Testis (tissue), 3 donors: ENCODE measurements around the gene TEX26. TPM values are rescaled to one million over a fixed set of nuclear protein-coding genes. Genes with fewer than 3 reads are reported as not detected.

Source experiments
- DNase-seq: peaks from one replicate; pipeline ENCODE4 v3.0.0-alpha.2; 2019
- H3K27ac ChIP-seq, 2 donors: fragments of 200-600 bp; sonication (generic); one replicate each; pipeline ENCODE4 v1.5.1; 2019
- H3K27me3 ChIP-seq: fragments of 200-600 bp; sonication (generic); one replicate; pipeline ENCODE4 v1.5.1; 2019
- H3K36me3 ChIP-seq: fragments of 200-600 bp; sonication (generic); one replicate; pipeline ENCODE4 v1.5.1; 2017; ENCODE audit warnings: low read depth; ENCODE audit errors: missing control alignments
- H3K4me1 ChIP-seq: fragments of 200-600 bp; sonication (generic); one replicate; pipeline ENCODE4 v1.5.1; 2019
- H3K4me3 ChIP-seq, 2 donors: fragments of 200-600 bp; sonication (generic); one replicate each; pipeline ENCODE4 v1.5.1; 2017 to 2019
- H3K9me3 ChIP-seq: fragments of 200-600 bp; sonication (generic); one replicate; pipeline ENCODE4 v1.5.1; 2017
- POLR2A ChIP-seq: fragments of 450-650 bp; IDR thresholded peaks from one replicate; pipeline ENCODE4 v1.6.1; 2017; ENCODE audit warnings: antibody characterized with exemption, mild to moderate bottlenecking, moderate library complexity
- WGBS, 2 donors: methylation state at CpG; one replicate each; pipeline ENCODE4 v1.1.5; 2018; 5-methylcytosine and 5-hydroxymethylcytosine counted together
- intact Hi-C: fragments of 100-400 bp; cut with DNase I; formaldehyde crosslinking; loops from one replicate; pipeline ENCODE4 v1.15.1; 2023; ENCODE audit warnings: low total_unique reads
- polyA plus RNA-seq: library from polyadenylated mRNA; stranded (reverse); fragments of 350-450 nt; fragmentation: Illumina TruSeq; extraction: RNeasy Lipid Tissue Mini Kit (QIAGEN cat#74804); gene quantifications from one replicate; pipeline ENCODE4 v1.2.3, GENCODE V29; 2014; ENCODE audit warnings: low read depth, low replicate concordance; ENCODE audit not compliant: insufficient read depth
- total RNA-seq, 2 donors: library from RNA; depleted of rRNA; stranded (reverse); fragments of >200 nt; gene quantifications; one replicate each; pipeline ENCODE4 v1.2.3, GENCODE V29; 2016
- TF ChIP-seq, protein P1 (sequence below), 3 experiments: fragments of 450-650 bp in 2 of 3; fragments of 200-600 bp in 1 of 3; sonication (generic) in 1 of 3; IDR thresholded peaks; one replicate each; pipeline ENCODE4 v1.5.1; 2016 to 2019; ENCODE audit warnings: antibody characterized with exemption in 3 of 3, mild to moderate bottlenecking in 2 of 3, moderate library complexity in 1 of 3

The TEX26 gene
- total and polyA plus RNA-seq, 3 donors from 2014 or later, result 5.5 to 40.7 (median 21.4) TPM

DNA sequence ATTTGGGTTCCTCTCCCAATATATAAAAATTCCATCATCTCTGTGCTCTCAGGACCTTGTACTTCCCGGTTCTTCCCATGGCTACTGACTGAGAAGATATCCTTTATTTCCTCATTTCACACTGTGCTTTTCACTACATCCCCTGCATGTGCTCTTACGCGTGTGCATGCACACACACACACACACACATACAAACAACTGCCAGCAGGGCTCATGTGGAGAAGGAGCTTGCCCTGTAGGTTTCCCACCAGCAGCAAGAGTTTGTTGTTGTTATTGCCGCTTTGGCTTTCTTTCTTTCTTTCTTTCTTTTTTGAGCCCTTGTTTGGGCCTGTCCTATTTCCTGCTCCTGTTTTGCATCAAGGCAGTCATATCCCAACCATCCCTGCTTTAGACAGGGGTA lies 43.6 kb downstream of the TEX26 start:
- Histone ChIP-seq H3K9me3 (no peaks in the 10 kb centered on the region), H3K27me3 (no peaks in the 10 kb centered on the region), H3K4me1 (peaks cover 7% of the 10 kb centered on the region), H3K36me3 (no peaks in the 10 kb centered on the region), H3K27ac (no peak overlapping the region), H3K4me3 (no peak overlapping the region)
- WGBS, 2 donors, result 76% methylated on average over 4 of the region's 4 CpGs
- intact Hi-C loops, result no loop called here
- no peak for DNase-seq
- TF ChIP-seq, protein P1, sequence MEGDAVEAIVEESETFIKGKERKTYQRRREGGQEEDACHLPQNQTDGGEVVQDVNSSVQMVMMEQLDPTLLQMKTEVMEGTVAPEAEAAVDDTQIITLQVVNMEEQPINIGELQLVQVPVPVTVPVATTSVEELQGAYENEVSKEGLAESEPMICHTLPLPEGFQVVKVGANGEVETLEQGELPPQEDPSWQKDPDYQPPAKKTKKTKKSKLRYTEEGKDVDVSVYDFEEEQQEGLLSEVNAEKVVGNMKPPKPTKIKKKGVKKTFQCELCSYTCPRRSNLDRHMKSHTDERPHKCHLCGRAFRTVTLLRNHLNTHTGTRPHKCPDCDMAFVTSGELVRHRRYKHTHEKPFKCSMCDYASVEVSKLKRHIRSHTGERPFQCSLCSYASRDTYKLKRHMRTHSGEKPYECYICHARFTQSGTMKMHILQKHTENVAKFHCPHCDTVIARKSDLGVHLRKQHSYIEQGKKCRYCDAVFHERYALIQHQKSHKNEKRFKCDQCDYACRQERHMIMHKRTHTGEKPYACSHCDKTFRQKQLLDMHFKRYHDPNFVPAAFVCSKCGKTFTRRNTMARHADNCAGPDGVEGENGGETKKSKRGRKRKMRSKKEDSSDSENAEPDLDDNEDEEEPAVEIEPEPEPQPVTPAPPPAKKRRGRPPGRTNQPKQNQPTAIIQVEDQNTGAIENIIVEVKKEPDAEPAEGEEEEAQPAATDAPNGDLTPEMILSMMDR (IDR thresholded peaks at IDR 0.05), result no peak
- TF ChIP-seq POLR2A, result no peak

DNA sequence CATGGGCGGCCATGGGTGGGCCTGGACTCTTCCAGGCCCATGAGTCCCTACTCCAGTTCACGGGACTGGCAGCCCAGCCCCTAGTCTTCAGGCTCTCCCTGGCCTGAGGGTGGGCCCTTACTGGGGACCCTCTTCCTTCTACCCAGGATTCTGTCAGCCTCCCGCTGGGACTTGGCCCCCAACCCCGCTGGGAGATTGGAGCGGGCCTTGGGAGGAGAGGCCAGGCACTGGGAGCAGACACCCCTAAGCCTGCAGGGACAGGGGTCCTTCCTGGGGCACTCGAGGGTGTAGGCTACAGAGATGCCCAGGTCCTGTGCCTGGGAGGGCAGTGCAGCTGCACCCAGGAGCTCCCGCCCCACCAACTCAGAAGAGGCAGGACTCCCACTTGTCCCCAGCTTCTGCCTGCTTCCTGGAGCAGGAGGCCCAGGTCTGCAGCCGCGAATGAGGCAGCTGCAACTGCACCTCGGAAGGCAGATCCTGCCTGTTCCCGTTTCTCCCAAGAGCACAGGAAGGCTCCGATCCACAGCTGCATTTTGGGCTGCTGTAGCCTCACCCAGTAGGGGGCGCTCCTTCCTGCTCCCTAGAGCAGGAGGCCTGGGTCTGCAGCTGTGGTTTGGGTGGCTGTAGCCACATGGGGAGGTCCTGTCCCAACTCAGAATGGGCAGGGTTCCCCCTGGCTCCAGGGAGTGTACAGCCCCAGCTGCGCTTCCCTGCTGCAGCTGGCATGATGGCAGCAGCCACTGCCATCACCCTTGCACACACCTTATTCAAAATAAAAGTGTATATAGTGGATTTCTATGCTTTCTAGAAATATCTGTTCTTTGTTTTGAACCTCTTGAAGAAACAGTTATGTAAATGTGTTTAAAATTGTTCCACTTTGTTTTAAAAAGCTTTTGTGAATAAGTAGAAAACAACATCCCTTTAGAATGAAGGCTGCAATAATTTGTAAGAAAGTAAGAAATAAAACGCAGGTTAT lies 46.8 kb downstream of the TEX26 start:
- Histone ChIP-seq H3K27me3 (no peaks in the 10 kb centered on the region), H3K36me3 (no peaks in the 10 kb centered on the region), H3K9me3 (no peaks in the 10 kb centered on the region), H3K27ac (no peak overlapping the region), H3K4me3 (peak overlapping the region in 1 of 2 donors; percentile 26), H3K4me1 (peaks cover 5% of the 10 kb centered on the region)
- 56 to 71% methylated on average over 2 to 15 of the region's 15 CpGs for WGBS, 2 donors
- intact Hi-C loops, result no loop called here
- TF ChIP-seq, protein P1 (IDR thresholded peaks at IDR 0.05), result peak in 2 of 3 experiments; percentile 44 to 48
- TF ChIP-seq POLR2A, result no peak
- peak; percentile 63 for DNase-seq

DNA sequence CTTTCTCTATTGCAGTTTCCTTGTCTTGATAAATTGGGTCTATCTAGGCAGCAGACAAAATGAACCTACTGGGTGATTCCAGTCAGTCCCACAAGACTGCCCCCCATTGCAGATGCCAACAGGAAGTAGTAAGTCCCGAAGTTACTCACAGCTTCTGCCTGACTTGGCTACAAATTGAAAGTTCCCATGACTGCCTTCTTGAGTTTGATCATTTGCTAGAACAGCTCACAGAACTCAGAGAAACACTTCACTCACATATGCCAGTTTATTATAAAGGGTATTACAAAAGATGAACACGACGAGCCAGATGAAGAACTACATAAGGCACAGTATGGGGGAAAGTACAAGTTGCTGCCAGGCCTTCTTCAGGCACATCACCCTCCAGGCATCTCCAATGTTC lies 50.0 kb downstream of the TEX26 start:
- no peaks in the 10 kb centered on the region for H3K36me3 ChIP-seq
- no peak overlapping the region for H3K27ac ChIP-seq
- H3K4me3 ChIP-seq, result no peak overlapping the region
- TF ChIP-seq, protein P1 (IDR thresholded peaks at IDR 0.05), result no peak
- no peak for TF ChIP-seq POLR2A
- no peaks in the 10 kb centered on the region for H3K9me3 ChIP-seq
- no peak for DNase-seq
- peaks cover 2% of the 10 kb centered on the region for H3K4me1 ChIP-seq
- no peaks in the 10 kb centered on the region for H3K27me3 ChIP-seq
- WGBS, 2 donors, result 81 to 83% methylated on average over 3 of the region's 3 CpGs
- intact Hi-C loops, result no loop called here

DNA sequence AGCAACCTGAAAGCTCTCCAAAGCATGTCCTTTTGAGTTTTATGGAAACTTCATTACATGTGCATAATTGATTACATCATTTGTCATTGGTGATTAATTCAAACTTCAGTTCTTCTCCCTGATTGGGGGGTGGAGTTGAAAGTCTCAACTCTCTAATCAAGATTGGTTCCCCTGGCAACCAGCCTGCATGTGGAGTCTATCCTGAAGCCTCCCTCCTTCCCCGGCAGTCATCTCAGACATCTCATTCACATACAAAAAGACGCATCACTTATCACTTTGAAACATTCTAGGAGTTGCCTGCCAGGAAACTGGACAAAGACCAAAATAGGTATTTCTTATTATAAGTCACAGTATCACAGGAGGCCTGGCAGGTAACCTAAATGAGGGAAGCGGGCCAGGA lies 50.5 kb downstream of the TEX26 start:
- intact Hi-C loops, result no loop called here
- Histone ChIP-seq H3K4me1 (no peaks in the 10 kb centered on the region), H3K4me3 (no peak overlapping the region), H3K27ac (no peak overlapping the region), H3K9me3 (no peaks in the 10 kb centered on the region), H3K36me3 (no peaks in the 10 kb centered on the region), H3K27me3 (no peaks in the 10 kb centered on the region)
- TF ChIP-seq POLR2A, result no peak
- TF ChIP-seq, protein P1 (IDR thresholded peaks at IDR 0.05), result no peak
- WGBS, 2 donors, result 86 to 94% methylated on average over 3 of the region's 3 CpGs
- no peak for DNase-seq
